H1 (cell line): ENCODE measurements around the gene PSD. TPM values are rescaled to one million over a fixed set of nuclear protein-coding genes. Genes with fewer than 3 reads are reported as not detected.

ENCODE experiments used
- ASH2L ChIP-seq: fragments of 200-600, 300-600 bp; sonication (generic); IDR thresholded peaks from one replicate; pipeline ENCODE4 v1.7.1; 2017; ENCODE audit warnings: low read length
- BRCA1 ChIP-seq: IDR thresholded peaks from 2 replicates; pipeline ENCODE4 v1.6.1; 2012; ENCODE audit warnings: low read depth, low read length, improper control_type of control experiment
- CBX5 ChIP-seq: fragments of 300-800, 300-1000 bp; sonication (generic); IDR thresholded peaks from 2 replicates; pipeline ENCODE4 v1.7.1; 2016; ENCODE audit warnings: antibody characterized with exemption, low read length, low read depth
- CTBP2 ChIP-seq: IDR thresholded peaks from 2 replicates; pipeline ENCODE4 v1.7.0; 2011; ENCODE audit warnings: borderline replicate concordance, mild to moderate bottlenecking, moderate library complexity, mixed read lengths, low read length; ENCODE audit not compliant: insufficient read depth, insufficient read length
- HDAC6 ChIP-seq: IDR thresholded peaks from one replicate; pipeline ENCODE4 v1.7.1; 2012; ENCODE audit warnings: low read depth, mild to moderate bottlenecking, inconsistent platforms, low read length, moderate library complexity
- JUN ChIP-seq: IDR thresholded peaks from 2 replicates; pipeline ENCODE4 v1.6.1; 2011; ENCODE audit warnings: low read depth, mild to moderate bottlenecking, improper control_type of control experiment, low read length
- PHF8 ChIP-seq: fragments of 200-600 bp; sonication (generic); conservative IDR thresholded peaks from 2 replicates; pipeline ENCODE4 v1.7.1; 2012; ENCODE audit warnings: low read depth, mild to moderate bottlenecking, inconsistent platforms, low read length, moderate library complexity
- RBBP5 ChIP-seq: IDR thresholded peaks from 2 replicates; pipeline ENCODE4 v1.7.1; 2012; ENCODE audit warnings: low read depth, mild to moderate bottlenecking, inconsistent platforms, low read length, moderate library complexity, borderline replicate concordance
- SAP30 ChIP-seq: fragments of 300-600 bp; sonication (generic); IDR thresholded peaks from 2 replicates; pipeline ENCODE4 v1.7.1; 2012; ENCODE audit warnings: low read length, moderate library complexity, mild to moderate bottlenecking, inconsistent platforms; ENCODE audit not compliant: insufficient read depth, insufficient replicate concordance
- TAF7 ChIP-seq: optimal IDR thresholded peaks from 2 replicates; pipeline ENCODE3; 2011; ENCODE audit warnings: low read depth, mild to moderate bottlenecking, inconsistent platforms, low read length, moderate library complexity, borderline replicate concordance
- TEAD4 ChIP-seq: IDR thresholded peaks from 2 replicates; pipeline ENCODE4 v1.6.1; 2012; ENCODE audit warnings: low read depth, low read length, inconsistent platforms, mixed read lengths
- ZNF274 ChIP-seq: IDR thresholded peaks from 2 replicates; pipeline ENCODE4 v1.7.0; 2012; ENCODE audit warnings: low read length, borderline replicate concordance; ENCODE audit errors: extremely low read depth
- polyA plus RNA-seq, 7 experiments: library from polyadenylated mRNA; depleted of rRNA in 3 of 7; stranded (reverse) in 5 of 7; unstranded in 2 of 7; fragments of >200 nt in 5 of 7; fragments of 200-250 nt in 2 of 7; gene quantifications; 1 replicate in 5 of 7; 2 replicates in 1 of 7; 4 replicates in 1 of 7; pipeline versions ENCODE4 v1.2.1 to v1.2.3, GENCODE V29; 2011 to 2013; ENCODE audit warnings: missing spikeins in 2 of 7, mixed read lengths in 2 of 7
- total RNA-seq: library from RNA; stranded (reverse); fragmentation: NEBNext Ultra II Directional; extraction: Animal tissue kit (Norgen Biotek cat#: 25700); gene quantifications from 2 replicates; pipeline ENCODE4 v1.2.1, GENCODE V29; 2021
- TF ChIP-seq, protein P1 (sequence below): fragments of 300-600 bp; sonication (generic); IDR thresholded peaks from 2 replicates; pipeline ENCODE4 v1.7.1; 2012; ENCODE audit warnings: low read length, moderate library complexity, mild to moderate bottlenecking, inconsistent platforms; ENCODE audit not compliant: insufficient replicate concordance

The PSD gene
- total and polyA plus RNA-seq, 2 of the 8 experiments (the other 6 are each of a cell fraction or from before 2014, with no cell fraction given): 5.4 to 6.0 TPM

- TF ChIP-seq, protein P1, sequence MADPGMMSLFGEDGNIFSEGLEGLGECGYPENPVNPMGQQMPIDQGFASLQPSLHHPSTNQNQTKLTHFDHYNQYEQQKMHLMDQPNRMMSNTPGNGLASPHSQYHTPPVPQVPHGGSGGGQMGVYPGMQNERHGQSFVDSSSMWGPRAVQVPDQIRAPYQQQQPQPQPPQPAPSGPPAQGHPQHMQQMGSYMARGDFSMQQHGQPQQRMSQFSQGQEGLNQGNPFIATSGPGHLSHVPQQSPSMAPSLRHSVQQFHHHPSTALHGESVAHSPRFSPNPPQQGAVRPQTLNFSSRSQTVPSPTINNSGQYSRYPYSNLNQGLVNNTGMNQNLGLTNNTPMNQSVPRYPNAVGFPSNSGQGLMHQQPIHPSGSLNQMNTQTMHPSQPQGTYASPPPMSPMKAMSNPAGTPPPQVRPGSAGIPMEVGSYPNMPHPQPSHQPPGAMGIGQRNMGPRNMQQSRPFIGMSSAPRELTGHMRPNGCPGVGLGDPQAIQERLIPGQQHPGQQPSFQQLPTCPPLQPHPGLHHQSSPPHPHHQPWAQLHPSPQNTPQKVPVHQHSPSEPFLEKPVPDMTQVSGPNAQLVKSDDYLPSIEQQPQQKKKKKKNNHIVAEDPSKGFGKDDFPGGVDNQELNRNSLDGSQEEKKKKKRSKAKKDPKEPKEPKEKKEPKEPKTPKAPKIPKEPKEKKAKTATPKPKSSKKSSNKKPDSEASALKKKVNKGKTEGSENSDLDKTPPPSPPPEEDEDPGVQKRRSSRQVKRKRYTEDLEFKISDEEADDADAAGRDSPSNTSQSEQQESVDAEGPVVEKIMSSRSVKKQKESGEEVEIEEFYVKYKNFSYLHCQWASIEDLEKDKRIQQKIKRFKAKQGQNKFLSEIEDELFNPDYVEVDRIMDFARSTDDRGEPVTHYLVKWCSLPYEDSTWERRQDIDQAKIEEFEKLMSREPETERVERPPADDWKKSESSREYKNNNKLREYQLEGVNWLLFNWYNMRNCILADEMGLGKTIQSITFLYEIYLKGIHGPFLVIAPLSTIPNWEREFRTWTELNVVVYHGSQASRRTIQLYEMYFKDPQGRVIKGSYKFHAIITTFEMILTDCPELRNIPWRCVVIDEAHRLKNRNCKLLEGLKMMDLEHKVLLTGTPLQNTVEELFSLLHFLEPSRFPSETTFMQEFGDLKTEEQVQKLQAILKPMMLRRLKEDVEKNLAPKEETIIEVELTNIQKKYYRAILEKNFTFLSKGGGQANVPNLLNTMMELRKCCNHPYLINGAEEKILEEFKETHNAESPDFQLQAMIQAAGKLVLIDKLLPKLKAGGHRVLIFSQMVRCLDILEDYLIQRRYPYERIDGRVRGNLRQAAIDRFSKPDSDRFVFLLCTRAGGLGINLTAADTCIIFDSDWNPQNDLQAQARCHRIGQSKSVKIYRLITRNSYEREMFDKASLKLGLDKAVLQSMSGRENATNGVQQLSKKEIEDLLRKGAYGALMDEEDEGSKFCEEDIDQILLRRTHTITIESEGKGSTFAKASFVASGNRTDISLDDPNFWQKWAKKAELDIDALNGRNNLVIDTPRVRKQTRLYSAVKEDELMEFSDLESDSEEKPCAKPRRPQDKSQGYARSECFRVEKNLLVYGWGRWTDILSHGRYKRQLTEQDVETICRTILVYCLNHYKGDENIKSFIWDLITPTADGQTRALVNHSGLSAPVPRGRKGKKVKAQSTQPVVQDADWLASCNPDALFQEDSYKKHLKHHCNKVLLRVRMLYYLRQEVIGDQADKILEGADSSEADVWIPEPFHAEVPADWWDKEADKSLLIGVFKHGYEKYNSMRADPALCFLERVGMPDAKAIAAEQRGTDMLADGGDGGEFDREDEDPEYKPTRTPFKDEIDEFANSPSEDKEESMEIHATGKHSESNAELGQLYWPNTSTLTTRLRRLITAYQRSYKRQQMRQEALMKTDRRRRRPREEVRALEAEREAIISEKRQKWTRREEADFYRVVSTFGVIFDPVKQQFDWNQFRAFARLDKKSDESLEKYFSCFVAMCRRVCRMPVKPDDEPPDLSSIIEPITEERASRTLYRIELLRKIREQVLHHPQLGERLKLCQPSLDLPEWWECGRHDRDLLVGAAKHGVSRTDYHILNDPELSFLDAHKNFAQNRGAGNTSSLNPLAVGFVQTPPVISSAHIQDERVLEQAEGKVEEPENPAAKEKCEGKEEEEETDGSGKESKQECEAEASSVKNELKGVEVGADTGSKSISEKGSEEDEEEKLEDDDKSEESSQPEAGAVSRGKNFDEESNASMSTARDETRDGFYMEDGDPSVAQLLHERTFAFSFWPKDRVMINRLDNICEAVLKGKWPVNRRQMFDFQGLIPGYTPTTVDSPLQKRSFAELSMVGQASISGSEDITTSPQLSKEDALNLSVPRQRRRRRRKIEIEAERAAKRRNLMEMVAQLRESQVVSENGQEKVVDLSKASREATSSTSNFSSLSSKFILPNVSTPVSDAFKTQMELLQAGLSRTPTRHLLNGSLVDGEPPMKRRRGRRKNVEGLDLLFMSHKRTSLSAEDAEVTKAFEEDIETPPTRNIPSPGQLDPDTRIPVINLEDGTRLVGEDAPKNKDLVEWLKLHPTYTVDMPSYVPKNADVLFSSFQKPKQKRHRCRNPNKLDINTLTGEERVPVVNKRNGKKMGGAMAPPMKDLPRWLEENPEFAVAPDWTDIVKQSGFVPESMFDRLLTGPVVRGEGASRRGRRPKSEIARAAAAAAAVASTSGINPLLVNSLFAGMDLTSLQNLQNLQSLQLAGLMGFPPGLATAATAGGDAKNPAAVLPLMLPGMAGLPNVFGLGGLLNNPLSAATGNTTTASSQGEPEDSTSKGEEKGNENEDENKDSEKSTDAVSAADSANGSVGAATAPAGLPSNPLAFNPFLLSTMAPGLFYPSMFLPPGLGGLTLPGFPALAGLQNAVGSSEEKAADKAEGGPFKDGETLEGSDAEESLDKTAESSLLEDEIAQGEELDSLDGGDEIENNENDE: no peak
- TF ChIP-seq CTBP2: no peak
- TF ChIP-seq PHF8: 0 out of 2 replicates have a peak, but pooled peaks have one; percentile 37
- TF ChIP-seq ASH2L: peak; percentile 5
- TF ChIP-seq CBX5: no peak
- TF ChIP-seq HDAC6: no peak
- no peak for TF ChIP-seq RBBP5
- TF ChIP-seq ZNF274: no peak
- no peak for TF ChIP-seq TEAD4
- TF ChIP-seq BRCA1: no peak
- TF ChIP-seq JUN: no peak
- TF ChIP-seq TAF7: no peak
- TF ChIP-seq SAP30: no peak
Measured at GRCh38 chr10:102450124-102450373, 31.5 kb upstream of the PSD start (continued).
